ENCODE data around the gene ADGRG6. TPM values are rescaled to one million over a fixed set of nuclear protein-coding genes. Genes with fewer than 3 reads are reported as not detected.
A peak's percentile ranks its signal among the peaks of the same experiment; 100 is the strongest.

ADGRG6 gene
- total and polyA plus RNA-seq, 3 donors from 2014 or later, result 5.1 to 10.6 (median 7.2) TPM

DNA sequence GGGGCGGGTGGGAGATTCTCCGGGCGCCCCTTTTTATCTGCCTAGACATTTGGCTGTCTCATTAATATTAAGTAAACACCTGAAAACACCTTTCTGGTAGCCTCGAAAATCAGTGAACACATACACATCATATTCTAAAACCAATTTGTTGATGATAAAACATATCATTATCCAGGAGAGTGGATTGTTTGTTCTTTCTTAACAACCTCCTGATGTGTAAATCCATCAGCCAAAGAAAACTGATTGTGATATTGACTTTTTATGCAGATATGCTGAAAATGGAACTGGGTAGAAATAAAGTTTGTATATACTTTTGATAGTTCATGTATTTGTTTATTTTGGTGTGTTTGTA lies 75.7 kb downstream of the ADGRG6 start:
- Histone ChIP-seq H3K4me1 (no peaks in the 10 kb centered on the region), H3K27me3 (no peaks in the 10 kb centered on the region), H3K27ac (no peak overlapping the region), H3K36me3 (ENCODE audit: low read depth, missing control alignments) (no peaks in the 10 kb centered on the region), H3K4me3 (no peak overlapping the region), H3K9me3 (no peaks in the 10 kb centered on the region)
- 92 to 96% methylated on average over 4 of the region's 4 CpGs for WGBS, 2 donors
- intact Hi-C loops (cut with DNase I; ENCODE audit: low total_unique reads), result no loop called here
- DNase-seq, result no peak
- TF ChIP-seq, protein P1, sequence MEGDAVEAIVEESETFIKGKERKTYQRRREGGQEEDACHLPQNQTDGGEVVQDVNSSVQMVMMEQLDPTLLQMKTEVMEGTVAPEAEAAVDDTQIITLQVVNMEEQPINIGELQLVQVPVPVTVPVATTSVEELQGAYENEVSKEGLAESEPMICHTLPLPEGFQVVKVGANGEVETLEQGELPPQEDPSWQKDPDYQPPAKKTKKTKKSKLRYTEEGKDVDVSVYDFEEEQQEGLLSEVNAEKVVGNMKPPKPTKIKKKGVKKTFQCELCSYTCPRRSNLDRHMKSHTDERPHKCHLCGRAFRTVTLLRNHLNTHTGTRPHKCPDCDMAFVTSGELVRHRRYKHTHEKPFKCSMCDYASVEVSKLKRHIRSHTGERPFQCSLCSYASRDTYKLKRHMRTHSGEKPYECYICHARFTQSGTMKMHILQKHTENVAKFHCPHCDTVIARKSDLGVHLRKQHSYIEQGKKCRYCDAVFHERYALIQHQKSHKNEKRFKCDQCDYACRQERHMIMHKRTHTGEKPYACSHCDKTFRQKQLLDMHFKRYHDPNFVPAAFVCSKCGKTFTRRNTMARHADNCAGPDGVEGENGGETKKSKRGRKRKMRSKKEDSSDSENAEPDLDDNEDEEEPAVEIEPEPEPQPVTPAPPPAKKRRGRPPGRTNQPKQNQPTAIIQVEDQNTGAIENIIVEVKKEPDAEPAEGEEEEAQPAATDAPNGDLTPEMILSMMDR (IDR thresholded peaks at IDR 0.05), result no peak
- no peak for TF ChIP-seq POLR2A (IDR thresholded peaks at IDR 0.05)

DNA sequence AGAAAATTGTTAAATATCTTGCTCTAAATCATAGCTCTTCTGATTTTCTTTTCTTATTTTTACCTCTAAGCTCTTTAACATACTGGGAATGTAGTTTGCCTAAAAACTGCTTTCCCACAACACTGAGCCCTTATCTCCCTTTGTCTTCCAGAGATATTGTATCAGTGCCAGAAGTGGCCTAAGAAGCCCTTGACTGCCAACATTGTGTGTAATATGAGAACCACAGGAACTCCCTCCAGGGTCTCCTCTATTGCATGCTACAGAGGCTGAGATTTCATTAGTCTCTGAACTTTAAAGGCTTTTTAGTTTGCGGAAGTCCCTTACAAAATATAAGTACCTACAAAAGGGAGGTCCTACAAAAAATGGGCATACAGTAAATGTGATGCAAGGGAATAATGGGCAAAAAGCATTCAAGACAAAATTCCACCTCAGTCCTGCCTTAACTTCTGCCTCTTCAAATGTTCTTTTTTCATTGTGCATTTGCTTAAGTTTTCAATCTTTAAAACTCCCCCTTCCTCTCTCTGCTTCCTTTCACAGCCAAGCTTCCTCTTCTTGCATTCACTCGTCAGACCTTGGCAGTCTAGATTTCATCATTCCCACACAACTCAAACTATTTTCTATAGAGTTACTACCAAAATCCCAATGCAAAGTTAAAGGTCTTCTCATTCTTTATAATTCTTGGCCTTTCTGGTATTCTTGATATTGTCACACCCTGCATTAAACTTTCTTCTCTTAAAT lies 76.5 kb downstream of the ADGRG6 start:
- H3K27ac ChIP-seq, result no peak overlapping the region
- WGBS, 2 donors, result 25 to 33% methylated on average over 2 of the region's 2 CpGs
- H3K9me3 ChIP-seq, result no peaks in the 10 kb centered on the region
- no peaks in the 10 kb centered on the region for H3K36me3 ChIP-seq (ENCODE audit: low read depth, missing control alignments)
- TF ChIP-seq POLR2A (IDR thresholded peaks at IDR 0.05), result no peak
- TF ChIP-seq, protein P1 (IDR thresholded peaks at IDR 0.05), result no peak
- DNase-seq, result peak; percentile 23
- no peaks in the 10 kb centered on the region for H3K27me3 ChIP-seq
- no peak overlapping the region for H3K4me3 ChIP-seq
- intact Hi-C loops (cut with DNase I; ENCODE audit: low total_unique reads), result no loop called here
- H3K4me1 ChIP-seq, result no peaks in the 10 kb centered on the region

DNA sequence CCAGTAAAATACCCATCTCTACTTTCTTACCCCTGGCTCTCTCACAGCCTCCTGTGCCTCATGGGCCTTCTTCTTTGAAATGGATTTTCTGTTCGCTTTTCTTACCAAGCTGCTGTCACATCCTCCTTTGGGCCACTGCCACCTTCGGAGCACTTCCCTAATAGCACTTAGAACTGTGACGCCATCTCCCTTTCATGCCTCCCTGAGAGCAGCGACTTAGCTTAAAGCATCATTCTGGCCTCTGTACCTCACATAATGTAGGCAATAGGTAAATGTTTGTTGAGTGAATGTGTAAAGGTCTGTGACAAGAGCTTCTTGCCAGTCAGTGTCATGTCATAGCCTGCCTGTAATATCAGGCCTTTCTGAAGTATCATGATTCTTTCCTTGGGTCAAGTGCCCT lies 78.8 kb downstream of the ADGRG6 start:
- Histone ChIP-seq H3K36me3 (ENCODE audit: low read depth, missing control alignments) (no peaks in the 10 kb centered on the region), H3K27me3 (no peaks in the 10 kb centered on the region), H3K4me1 (no peaks in the 10 kb centered on the region), H3K4me3 (no peak overlapping the region), H3K9me3 (no peaks in the 10 kb centered on the region), H3K27ac (no peak overlapping the region)
- intact Hi-C loops (cut with DNase I; ENCODE audit: low total_unique reads), result no loop called here
- peak; percentile 26 for DNase-seq
- 79 to 82% methylated on average over 4 of the region's 4 CpGs for WGBS, 2 donors
- TF ChIP-seq POLR2A (IDR thresholded peaks at IDR 0.05), result no peak
- TF ChIP-seq, protein P1 (IDR thresholded peaks at IDR 0.05), result no peak

DNA sequence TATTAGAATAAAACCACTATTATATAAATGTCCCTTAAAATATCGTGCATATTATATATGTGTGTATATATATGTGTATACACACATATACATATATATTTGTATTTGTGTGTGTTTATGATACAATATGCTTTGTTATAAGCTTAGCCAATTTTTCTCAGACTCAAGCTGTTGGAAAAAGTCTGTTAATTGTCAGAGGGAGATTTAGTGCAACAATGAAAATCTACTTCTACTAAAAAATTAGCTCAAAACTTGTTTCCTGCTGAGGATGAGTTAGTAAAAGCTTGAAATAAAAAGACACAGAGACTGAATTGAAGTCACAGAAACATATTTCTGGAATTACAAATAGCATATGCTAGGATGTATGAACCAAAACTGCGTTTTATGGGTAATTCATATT lies 79.4 kb downstream of the ADGRG6 start:
- no peaks in the 10 kb centered on the region for H3K9me3 ChIP-seq
- H3K4me1 ChIP-seq, result no peaks in the 10 kb centered on the region
- no peak overlapping the region for H3K27ac ChIP-seq
- no peaks in the 10 kb centered on the region for H3K36me3 ChIP-seq (ENCODE audit: low read depth, missing control alignments)
- no peak for DNase-seq
- no peak for TF ChIP-seq POLR2A (IDR thresholded peaks at IDR 0.05)
- TF ChIP-seq, protein P1 (IDR thresholded peaks at IDR 0.05), result no peak
- no peak overlapping the region for H3K4me3 ChIP-seq
- 83 to 85% methylated on average over 2 of the region's 2 CpGs for WGBS, 2 donors
- H3K27me3 ChIP-seq, result no peaks in the 10 kb centered on the region
- intact Hi-C loops (cut with DNase I; ENCODE audit: low total_unique reads), result no loop called here

DNA sequence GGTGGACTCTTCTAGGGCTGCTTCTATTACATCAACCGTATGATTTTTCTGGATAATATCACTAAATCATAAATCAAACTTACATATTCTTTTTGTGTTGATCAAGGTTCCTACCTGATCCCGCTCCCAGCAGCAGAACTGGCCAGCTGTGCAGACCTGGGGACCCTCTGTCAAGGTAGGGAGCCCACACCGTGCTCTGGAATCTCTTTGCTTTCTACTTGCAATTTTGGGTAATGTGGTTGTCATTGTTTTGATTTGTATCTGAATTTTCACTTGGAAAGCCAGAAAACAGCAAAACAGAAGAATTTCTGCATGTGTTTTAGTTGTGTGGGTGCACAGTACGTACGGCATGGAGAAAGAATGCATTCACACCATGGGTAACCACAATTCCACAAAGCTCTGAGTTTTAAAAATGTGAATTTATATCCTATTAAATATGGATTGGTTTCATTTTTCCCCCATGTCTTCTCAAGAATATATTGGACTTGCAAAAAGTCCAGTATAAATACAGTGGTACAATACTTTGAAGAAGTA lies 80.1 kb downstream of the ADGRG6 start:
- H3K27me3 ChIP-seq, result no peaks in the 10 kb centered on the region
- no peaks in the 10 kb centered on the region for H3K9me3 ChIP-seq
- no peak for TF ChIP-seq POLR2A (IDR thresholded peaks at IDR 0.05)
- TF ChIP-seq, protein P1 (IDR thresholded peaks at IDR 0.05), result no peak
- H3K4me3 ChIP-seq, result no peak overlapping the region
- H3K27ac ChIP-seq, result no peak overlapping the region
- intact Hi-C loops (cut with DNase I; ENCODE audit: low total_unique reads), result no loop called here
- no peaks in the 10 kb centered on the region for H3K36me3 ChIP-seq (ENCODE audit: low read depth, missing control alignments)
- no peaks in the 10 kb centered on the region for H3K4me1 ChIP-seq
- no peak for DNase-seq
- 90% methylated on average over 5 of the region's 5 CpGs for WGBS, 2 donors
